AG08395 (cell line): ENCODE data around the gene CCDC87.
"Not testable (repeated sequence)": the region's sequence is repeated elsewhere in the genome, so short reads cannot be mapped to it uniquely, and the experiment has no call there.

Experiments
- DNase-seq: peaks from one replicate; pipeline ENCODE4 v3.0.0; 2012; ENCODE audit warnings: mixed read lengths, low spot score

CCDC87 gene

GRCh38 chr11:66592457-66593302 lies at the start of gene CCDC87, which contains the start of gene CCS:
CCDC87 (minus strand) TSS chr11:66593063; CDS start chr11:66593015, 48 bp downstream.
CCS (plus strand) TSS chr11:66593185; CDS start chr11:66593262, 77 bp downstream.
- DNase-seq: peak; percentile 100

GRCh38 chr11:66641834-66642233 lies 49.0 kb upstream of the CCDC87 start:
- DNase-seq: no peak

- DNase-seq: not testable (repeated sequence)
Measured at GRCh38 chr11:66639814-66640340, 47.0 kb upstream of the CCDC87 start.

- peak; percentile 11 for DNase-seq
Measured at GRCh38 chr11:66639066-66639813, 46.4 kb upstream of the CCDC87 start.

GRCh38 chr11:66638177-66639065 lies 45.6 kb upstream of the CCDC87 start, which contains the start of gene RBM4:
RBM4 (plus strand) TSS chr11:66638703; CDS start chr11:66639712, 1,009 bp downstream.
- DNase-seq: peak; percentile 100

- no peak for DNase-seq
Measured at GRCh38 chr11:66637557-66638176, 44.8 kb upstream of the CCDC87 start.

- no peak for DNase-seq
Measured at GRCh38 chr11:66636411-66636810, 43.5 kb upstream of the CCDC87 start.

- DNase-seq: no peak
Measured at GRCh38 chr11:66632952-66633351, 40.1 kb upstream of the CCDC87 start.

- DNase-seq: no peak
Measured at GRCh38 chr11:66631883-66632282, 39.0 kb upstream of the CCDC87 start.

GRCh38 chr11:66629356-66629755 lies 36.5 kb upstream of the CCDC87 start:
- DNase-seq: no peak

GRCh38 chr11:66628061-66628603 lies 35.3 kb upstream of the CCDC87 start:
- no peak for DNase-seq

- DNase-seq: no peak
Measured at GRCh38 chr11:66626926-66627325, 34.1 kb upstream of the CCDC87 start.

GRCh38 chr11:66626382-66626781 lies 33.5 kb upstream of the CCDC87 start:
- no peak for DNase-seq

GRCh38 chr11:66625752-66626149 lies 32.9 kb upstream of the CCDC87 start:
- DNase-seq: no peak

GRCh38 chr11:66625041-66625751 lies 32.3 kb upstream of the CCDC87 start:
- DNase-seq: no peak

- DNase-seq: no peak
Measured at GRCh38 chr11:66624450-66624849, 31.6 kb upstream of the CCDC87 start.

- DNase-seq: peak; percentile 31
Measured at GRCh38 chr11:66619080-66619554, 26.3 kb upstream of the CCDC87 start.

- DNase-seq: peak; percentile 38
Measured at GRCh38 chr11:66617155-66617834, 24.4 kb upstream of the CCDC87 start.

- DNase-seq: peak; percentile 100
Measured at GRCh38 chr11:66616379-66617154, 23.7 kb upstream of the CCDC87 start, which contains the start of gene RBM14. RBM14 (plus strand) TSS chr11:66616630; CDS start chr11:66616721, 91 bp downstream.
